GM21825 (cell line): ENCODE data around the gene JADE2.

ENCODE experiments used
- ATAC-seq: cut with Tn5 transposase; IDR thresholded peaks from one replicate; pipeline ENCODE4 v1.9.1; 2021; ENCODE audit warnings: mild to moderate bottlenecking, moderate library complexity; ENCODE audit not compliant: unreplicated experiment

The JADE2 gene

GRCh38 chr5:134529460-134529859, 4.0 kb downstream of the JADE2 start:
- ATAC-seq, result no peak

GRCh38 chr5:134530301-134531077, 5.0 kb downstream of the JADE2 start:
- ATAC-seq, result no peak

GRCh38 chr5:134533115-134533815, 7.8 kb downstream of the JADE2 start:
- no peak for ATAC-seq

- ATAC-seq, result no peak
These were observed 8.7 kb downstream of the JADE2 start for GRCh38 chr5:134534058-134534725.

GRCh38 chr5:134534726-134535110, 9.2 kb downstream of the JADE2 start:
- no peak for ATAC-seq

GRCh38 chr5:134536876-134537275, 11.4 kb downstream of the JADE2 start:
- ATAC-seq, result no peak

- ATAC-seq, result no peak
These were observed 11.8 kb downstream of the JADE2 start for GRCh38 chr5:134537297-134537696.

- ATAC-seq, result no peak
These were observed 12.8 kb downstream of the JADE2 start for GRCh38 chr5:134538296-134538695.

GRCh38 chr5:134539732-134540131, 14.3 kb downstream of the JADE2 start:
- ATAC-seq, result no peak

GRCh38 chr5:134540747-134541733, 15.6 kb downstream of the JADE2 start:
- ATAC-seq, result no peak

- no peak for ATAC-seq
These were observed 16.4 kb downstream of the JADE2 start for GRCh38 chr5:134541736-134542376.

GRCh38 chr5:134543820-134544614, 18.5 kb downstream of the JADE2 start:
- ATAC-seq, result peak; percentile 47

GRCh38 chr5:134545070-134545868, 19.8 kb downstream of the JADE2 start:
- ATAC-seq, result no peak

- ATAC-seq, result no peak
These were observed 21.6 kb downstream of the JADE2 start for GRCh38 chr5:134547066-134547465.

- no peak for ATAC-seq
These were observed 22.1 kb downstream of the JADE2 start for GRCh38 chr5:134547579-134547978.

- no peak for ATAC-seq
These were observed 22.7 kb downstream of the JADE2 start for GRCh38 chr5:134547999-134548658.

- ATAC-seq, result no peak
These were observed 24.2 kb downstream of the JADE2 start for GRCh38 chr5:134549714-134550113.
